ENCODE measurements around the gene CDC14A.

Gene CDC14A

DNA sequence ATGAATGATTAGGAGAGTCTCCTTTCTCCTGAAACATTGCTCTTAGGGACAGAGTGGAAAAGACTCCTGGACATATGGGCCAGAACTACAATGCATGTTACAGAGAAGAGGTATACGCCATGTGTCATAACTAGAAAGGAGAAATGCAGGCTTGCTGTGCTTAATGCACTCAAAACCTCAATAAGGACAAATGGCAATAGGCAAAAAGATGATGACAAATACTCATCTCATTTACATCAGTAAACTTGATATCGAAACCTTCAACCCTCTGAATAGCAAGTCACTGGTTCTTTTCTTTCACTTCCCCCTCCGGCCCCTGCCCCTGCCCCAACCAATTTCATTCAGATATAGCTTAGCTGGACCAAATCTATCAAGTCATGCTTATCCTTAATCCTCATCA is 183.7 kb downstream of the CDC14A start:
- no peaks in the 10 kb centered on the region for H3K9me3 Mint-ChIP-seq
- DNase-seq, result no peak
- H3K27me3 Mint-ChIP-seq, result peaks cover 42% of the 10 kb centered on the region
- no peak overlapping the region for H3K4me3 Mint-ChIP-seq
- no peak overlapping the region for H3K27ac Mint-ChIP-seq
- no peaks in the 10 kb centered on the region for H3K36me3 Mint-ChIP-seq (ENCODE audit: low read depth)
- peaks cover 40% of the 10 kb centered on the region for H3K4me1 Mint-ChIP-seq (ENCODE audit: low read depth)

DNA sequence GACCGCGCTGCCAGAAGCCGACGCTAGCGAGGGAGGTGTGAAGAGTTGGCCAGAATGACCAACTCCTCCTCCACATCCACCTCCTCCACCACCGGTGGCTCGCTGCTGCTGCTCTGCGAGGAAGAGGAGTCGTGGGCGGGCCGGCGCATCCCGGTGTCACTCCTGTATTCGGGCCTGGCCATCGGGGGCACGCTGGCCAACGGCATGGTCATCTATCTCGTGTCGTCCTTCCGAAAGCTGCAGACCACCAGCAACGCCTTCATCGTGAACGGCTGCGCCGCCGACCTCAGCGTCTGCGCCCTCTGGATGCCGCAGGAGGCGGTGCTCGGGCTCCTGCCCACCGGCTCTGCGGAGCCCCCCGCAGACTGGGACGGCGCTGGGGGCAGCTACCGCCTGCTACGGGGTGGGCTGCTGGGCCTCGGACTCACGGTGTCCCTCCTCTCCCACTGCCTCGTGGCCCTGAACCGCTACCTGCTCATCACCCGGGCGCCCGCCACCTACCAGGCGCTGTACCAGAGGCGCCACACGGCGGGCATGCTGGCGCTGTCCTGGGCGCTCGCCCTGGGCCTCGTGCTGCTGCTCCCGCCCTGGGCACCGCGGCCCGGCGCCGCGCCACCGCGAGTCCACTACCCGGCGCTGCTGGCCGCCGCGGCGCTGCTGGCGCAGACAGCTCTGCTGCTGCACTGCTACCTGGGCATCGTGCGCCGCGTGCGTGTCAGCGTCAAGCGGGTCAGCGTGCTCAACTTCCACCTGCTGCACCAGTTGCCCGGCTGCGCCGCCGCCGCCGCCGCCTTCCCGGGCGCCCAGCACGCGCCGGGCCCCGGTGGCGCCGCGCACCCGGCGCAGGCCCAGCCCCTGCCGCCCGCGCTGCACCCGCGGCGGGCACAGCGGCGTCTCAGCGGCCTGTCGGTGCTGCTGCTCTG is 186.9 kb downstream of the CDC14A start:
- Mint-ChIP-seq H3K36me3 (ENCODE audit: low read depth) (no peaks in the 10 kb centered on the region), H3K9me3 (no peaks in the 10 kb centered on the region), H3K27me3 (peaks cover 64% of the 10 kb centered on the region), H3K4me3 (peak overlapping the region; percentile 64), H3K27ac (no peak overlapping the region), H3K4me1 (ENCODE audit: low read depth) (peaks cover 22% of the 10 kb centered on the region)
- DNase-seq, result peak; percentile 72

DNA sequence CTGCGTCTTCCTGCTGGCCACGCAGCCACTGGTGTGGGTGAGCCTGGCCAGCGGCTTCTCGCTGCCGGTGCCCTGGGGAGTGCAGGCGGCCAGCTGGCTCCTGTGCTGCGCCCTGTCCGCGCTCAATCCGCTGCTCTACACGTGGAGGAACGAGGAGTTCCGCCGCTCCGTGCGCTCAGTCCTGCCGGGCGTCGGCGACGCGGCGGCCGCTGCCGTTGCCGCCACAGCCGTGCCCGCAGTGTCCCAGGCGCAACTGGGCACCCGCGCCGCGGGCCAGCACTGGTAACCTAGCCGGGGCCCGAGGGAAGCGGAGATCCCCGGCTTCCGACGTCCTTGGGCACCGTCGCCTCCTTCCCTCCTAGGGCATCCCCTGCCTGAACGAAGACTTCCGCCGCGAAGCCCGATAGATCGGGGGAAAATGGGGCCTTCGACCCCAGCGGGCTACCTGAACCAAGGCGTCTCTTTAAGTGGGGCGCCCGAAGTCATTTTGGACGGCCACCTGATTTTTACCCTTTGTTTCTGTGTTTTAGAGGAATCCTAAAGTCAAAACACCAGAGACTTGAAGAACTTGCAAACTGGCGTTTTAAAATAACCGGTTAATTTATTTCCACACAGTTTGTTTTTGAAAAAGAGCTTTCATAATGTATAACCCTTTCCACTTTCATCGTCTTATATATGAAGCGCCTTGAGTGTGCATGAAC is 187.7 kb downstream of the CDC14A start:
- no peak overlapping the region for H3K27ac Mint-ChIP-seq
- peaks cover 22% of the 10 kb centered on the region for H3K4me1 Mint-ChIP-seq (ENCODE audit: low read depth)
- H3K36me3 Mint-ChIP-seq (ENCODE audit: low read depth), result no peaks in the 10 kb centered on the region
- no peak for DNase-seq
- peak overlapping the region; percentile 64 for H3K4me3 Mint-ChIP-seq
- peaks cover 67% of the 10 kb centered on the region for H3K27me3 Mint-ChIP-seq
- no peaks in the 10 kb centered on the region for H3K9me3 Mint-ChIP-seq

DNA sequence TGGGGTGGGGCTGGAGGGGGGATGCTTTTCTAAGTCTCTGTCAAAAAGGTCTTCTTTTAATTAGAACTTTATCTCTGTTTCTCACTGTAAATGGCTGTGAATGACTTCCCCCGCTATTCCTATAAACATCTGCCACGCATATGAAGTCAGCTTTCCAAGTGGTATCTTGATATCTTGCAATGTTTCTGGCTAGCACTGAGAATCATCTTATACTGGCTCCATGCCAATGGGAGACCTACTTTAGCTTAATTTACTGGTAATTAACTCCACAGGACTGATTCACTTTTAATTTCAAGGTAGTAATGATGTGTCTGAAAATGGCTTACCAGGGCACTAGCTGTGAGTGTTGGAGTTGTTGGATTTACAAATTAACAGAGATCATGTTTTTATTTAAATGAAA is 190.0 kb downstream of the CDC14A start:
- Mint-ChIP-seq H3K9me3 (no peaks in the 10 kb centered on the region), H3K4me3 (no peak overlapping the region), H3K27me3 (peaks cover 54% of the 10 kb centered on the region), H3K4me1 (ENCODE audit: low read depth) (peaks cover 12% of the 10 kb centered on the region), H3K36me3 (ENCODE audit: low read depth) (no peaks in the 10 kb centered on the region), H3K27ac (no peak overlapping the region)
- no peak for DNase-seq

DNA sequence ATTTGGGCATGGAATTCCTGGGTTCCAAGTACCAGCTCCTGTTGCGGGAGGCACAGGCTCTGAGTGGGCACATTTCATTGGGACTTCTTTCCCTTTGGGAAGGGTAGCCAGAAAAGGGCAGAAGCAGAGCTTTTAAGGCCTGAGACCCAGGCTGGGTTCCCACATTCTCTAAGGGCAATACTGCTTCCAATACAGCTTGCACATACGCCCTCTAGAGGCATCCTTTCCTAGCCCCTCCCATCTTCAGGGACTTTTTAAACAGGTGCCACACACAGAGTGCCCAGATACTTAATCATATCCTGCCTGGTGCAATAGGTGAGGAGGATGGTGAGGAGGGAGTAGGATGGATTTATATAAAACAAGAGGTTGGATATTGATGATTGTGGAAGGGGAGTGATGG is 191.3 kb downstream of the CDC14A start:
- Mint-ChIP-seq H3K4me3 (no peak overlapping the region), H3K4me1 (ENCODE audit: low read depth) (peaks cover 11% of the 10 kb centered on the region), H3K36me3 (ENCODE audit: low read depth) (no peaks in the 10 kb centered on the region), H3K9me3 (no peaks in the 10 kb centered on the region), H3K27ac (no peak overlapping the region), H3K27me3 (peaks cover 41% of the 10 kb centered on the region)
- DNase-seq, result no peak

DNA sequence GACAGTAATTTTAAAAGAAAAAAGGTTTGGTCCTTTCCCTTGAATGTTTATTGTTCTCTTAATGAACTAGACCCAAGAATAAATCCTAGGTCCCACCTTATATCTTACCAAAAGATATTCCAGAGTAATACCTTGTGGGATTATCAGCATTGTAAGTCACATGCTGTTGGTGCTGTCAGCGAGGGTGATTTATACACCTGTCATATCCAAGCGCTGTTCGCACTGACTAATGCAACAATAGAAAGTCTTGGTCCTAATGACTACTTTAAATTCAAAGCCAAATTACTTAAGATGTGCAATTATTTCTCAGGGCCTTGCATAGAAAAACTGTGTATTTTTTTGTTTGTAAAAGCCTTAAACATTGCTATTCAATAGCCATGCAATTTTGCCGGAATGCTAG is 192.5 kb downstream of the CDC14A start:
- H3K4me3 Mint-ChIP-seq, result no peak overlapping the region
- H3K27ac Mint-ChIP-seq, result no peak overlapping the region
- no peak for DNase-seq
- H3K36me3 Mint-ChIP-seq (ENCODE audit: low read depth), result no peaks in the 10 kb centered on the region
- H3K4me1 Mint-ChIP-seq (ENCODE audit: low read depth), result peaks cover 7% of the 10 kb centered on the region
- no peaks in the 10 kb centered on the region for H3K9me3 Mint-ChIP-seq
- peaks cover 39% of the 10 kb centered on the region for H3K27me3 Mint-ChIP-seq

DNA sequence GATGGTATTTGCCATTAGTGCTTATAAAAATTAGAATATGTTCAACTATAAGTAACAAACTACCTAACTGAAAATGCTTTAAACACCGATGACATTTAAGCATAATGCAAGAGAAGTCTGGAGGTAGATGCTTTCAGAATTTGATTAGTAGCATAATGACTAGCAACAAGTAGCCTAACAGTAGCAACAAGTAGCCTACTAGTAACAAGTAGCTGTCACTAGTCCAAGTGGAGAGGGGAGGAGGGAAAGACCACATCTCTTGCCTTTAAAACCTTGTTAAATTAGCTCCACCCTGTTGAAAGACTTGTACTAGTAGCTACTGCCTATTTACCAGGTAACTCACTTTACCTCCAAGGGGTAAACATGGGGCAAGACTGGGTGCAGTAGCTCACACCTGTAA is 193.5 kb downstream of the CDC14A start:
- no peak for DNase-seq
- H3K4me3 Mint-ChIP-seq, result no peak overlapping the region

DNA sequence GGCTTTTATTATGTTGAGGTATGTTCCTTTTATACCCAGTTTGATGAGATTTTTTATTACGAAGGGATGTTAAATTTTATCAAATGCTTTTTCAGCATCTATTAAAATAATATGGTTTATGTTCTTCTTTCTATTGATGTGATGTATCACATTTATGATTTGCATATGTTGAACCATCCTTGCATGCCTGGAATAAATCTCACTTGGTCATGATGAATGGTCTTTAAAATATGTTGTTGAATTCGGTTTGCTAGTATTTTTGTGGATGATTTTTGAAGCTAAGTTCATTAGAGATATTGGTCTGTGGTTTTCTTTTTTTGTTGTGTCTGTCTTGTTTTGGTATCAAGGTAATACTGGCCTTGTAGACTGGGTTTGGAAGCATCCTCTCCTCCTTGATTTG is 199.7 kb downstream of the CDC14A start:
- no peak overlapping the region for H3K27ac Mint-ChIP-seq
- peaks cover 3% of the 10 kb centered on the region for H3K27me3 Mint-ChIP-seq
- peaks cover 42% of the 10 kb centered on the region for H3K9me3 Mint-ChIP-seq
- H3K4me3 Mint-ChIP-seq, result no peak overlapping the region
- H3K36me3 Mint-ChIP-seq (ENCODE audit: low read depth), result peaks cover 2% of the 10 kb centered on the region
- no peak for DNase-seq
- no peaks in the 10 kb centered on the region for H3K4me1 Mint-ChIP-seq (ENCODE audit: low read depth)

More for the DNA sequence above, 193.5 kb downstream of the CDC14A start:
- Mint-ChIP-seq H3K36me3 (ENCODE audit: low read depth) (no peaks in the 10 kb centered on the region), H3K4me1 (ENCODE audit: low read depth) (peaks cover 1% of the 10 kb centered on the region), H3K9me3 (peaks cover 3% of the 10 kb centered on the region), H3K27me3 (peaks cover 29% of the 10 kb centered on the region), H3K27ac (no peak overlapping the region)

DNA sequence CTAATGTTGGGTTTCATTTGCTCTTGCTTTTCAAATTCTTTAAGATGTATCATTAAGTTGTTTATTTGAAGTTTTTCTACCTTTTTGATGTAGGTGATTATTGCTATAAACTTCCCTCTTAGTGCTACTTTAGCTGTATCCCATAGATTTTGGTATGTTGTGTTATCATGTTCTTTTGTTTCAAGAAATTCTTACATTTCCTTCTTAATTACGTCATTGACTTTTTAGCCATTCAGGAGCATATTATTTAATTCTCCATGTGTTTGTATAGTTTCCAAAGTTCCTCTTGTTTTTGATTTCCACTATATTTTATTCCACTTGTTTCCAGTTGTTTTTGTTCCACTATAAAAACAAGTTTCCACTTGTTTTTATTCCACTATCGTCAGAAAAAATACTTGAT is 200.6 kb downstream of the CDC14A start:
- no peak for DNase-seq
- Mint-ChIP-seq H3K9me3 (peaks cover 42% of the 10 kb centered on the region), H3K4me3 (no peak overlapping the region), H3K27ac (no peak overlapping the region), H3K27me3 (peaks cover 3% of the 10 kb centered on the region), H3K36me3 (ENCODE audit: low read depth) (peaks cover 2% of the 10 kb centered on the region), H3K4me1 (ENCODE audit: low read depth) (no peaks in the 10 kb centered on the region)

DNA sequence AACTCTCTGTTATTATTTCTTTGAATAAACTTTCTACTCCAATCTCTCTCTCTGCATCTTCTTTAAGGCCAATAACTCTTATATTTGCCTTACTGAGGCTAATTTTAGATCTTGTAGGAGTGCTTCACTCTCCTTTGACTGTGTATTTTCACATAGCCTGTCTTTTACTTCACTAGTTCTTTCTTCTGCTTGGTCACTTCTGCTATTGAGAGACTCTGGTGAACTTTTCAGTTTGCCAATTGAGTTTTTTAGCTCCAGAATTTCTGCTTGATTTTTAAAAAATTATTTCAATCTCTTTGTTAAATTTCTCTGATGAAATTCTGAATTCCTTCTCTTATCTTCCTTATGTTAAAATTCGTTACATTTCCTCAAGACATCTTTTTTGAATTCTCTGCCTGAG is 203.9 kb downstream of the CDC14A start:
- Mint-ChIP-seq H3K9me3 (peaks cover 42% of the 10 kb centered on the region), H3K27ac (no peak overlapping the region), H3K27me3 (peaks cover 4% of the 10 kb centered on the region), H3K4me1 (ENCODE audit: low read depth) (no peaks in the 10 kb centered on the region), H3K4me3 (no peak overlapping the region), H3K36me3 (ENCODE audit: low read depth) (peaks cover 2% of the 10 kb centered on the region)
- DNase-seq, result no peak

DNA sequence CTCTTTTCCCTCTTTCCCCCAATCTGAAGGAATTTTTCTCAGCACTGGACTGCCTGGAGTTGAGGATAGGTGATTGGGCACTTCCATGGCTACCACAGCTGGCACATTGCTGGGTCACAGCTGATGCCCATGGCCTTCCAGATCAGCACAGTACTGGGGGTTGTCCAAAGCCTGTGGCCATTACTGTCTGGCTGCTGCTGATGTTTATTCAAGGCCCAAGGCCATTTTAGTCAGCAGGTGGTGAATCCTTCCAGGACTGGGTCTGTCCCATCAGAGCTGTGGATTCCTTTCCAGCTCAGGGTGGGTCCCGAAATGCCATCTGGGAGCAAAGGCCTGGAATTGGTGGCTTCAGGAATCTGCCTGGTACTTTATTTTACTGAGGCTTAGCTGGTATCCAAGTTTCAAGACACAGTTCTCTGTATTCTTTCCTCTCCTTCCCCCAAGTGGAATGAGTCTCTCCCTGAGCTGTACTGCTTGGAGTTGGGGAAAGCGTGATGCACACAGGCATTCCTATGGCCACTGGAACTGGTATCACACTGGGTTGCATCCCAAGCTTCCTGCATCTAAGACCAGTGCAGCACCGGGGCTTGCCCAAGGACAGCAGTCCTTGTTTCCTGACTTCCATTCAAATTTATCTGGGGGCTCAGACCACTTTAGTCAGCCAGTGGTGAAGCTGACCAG is 204.8 kb downstream of the CDC14A start:
- H3K4me3 Mint-ChIP-seq, result no peak overlapping the region
- peaks cover 4% of the 10 kb centered on the region for H3K27me3 Mint-ChIP-seq
- no peaks in the 10 kb centered on the region for H3K4me1 Mint-ChIP-seq (ENCODE audit: low read depth)
- H3K27ac Mint-ChIP-seq, result no peak overlapping the region
- no peak for DNase-seq
- H3K9me3 Mint-ChIP-seq, result peaks cover 41% of the 10 kb centered on the region
- peaks cover 2% of the 10 kb centered on the region for H3K36me3 Mint-ChIP-seq (ENCODE audit: low read depth)

DNA sequence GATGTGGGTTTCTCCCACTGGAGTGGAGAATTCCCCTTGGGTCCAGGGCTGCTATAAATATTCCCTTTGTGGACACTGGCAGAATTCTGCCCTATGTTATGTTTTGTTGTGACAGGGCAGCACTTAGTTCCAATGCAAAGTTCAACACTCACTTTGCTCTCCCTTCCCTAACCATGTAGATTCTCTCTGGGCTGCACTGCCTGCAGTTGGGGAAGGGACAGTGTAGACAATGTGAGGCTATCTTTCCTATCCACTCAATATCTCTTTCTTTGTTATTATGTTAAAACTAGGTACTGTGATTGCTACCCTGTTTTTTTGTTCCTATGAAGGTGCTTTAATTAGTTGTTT is 205.3 kb downstream of the CDC14A start:
- Mint-ChIP-seq H3K4me1 (ENCODE audit: low read depth) (no peaks in the 10 kb centered on the region), H3K9me3 (peaks cover 35% of the 10 kb centered on the region), H3K27me3 (peaks cover 4% of the 10 kb centered on the region), H3K27ac (no peak overlapping the region), H3K36me3 (ENCODE audit: low read depth) (peaks cover 2% of the 10 kb centered on the region), H3K4me3 (no peak overlapping the region)
- no peak for DNase-seq

DNA sequence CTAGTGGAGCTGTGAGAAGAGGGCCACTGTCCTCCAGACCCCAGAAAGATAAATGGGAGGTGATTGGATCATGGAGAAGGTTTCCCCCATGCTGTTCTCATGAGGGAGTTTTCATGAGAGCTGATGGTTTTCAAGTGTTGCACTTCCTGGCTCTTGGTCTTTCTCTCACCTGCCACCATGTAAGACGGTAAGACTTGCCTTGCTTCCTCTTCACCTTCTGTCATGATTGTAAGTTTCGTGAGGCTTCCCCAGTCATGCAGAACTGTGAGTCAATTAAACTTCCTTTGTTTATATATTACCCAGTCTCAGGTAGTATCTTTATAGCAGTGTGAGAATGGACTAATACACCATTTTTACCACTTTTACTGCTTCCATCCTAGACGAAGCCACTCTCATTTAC is 213.2 kb downstream of the CDC14A start:
- Mint-ChIP-seq H3K9me3 (no peaks in the 10 kb centered on the region), H3K4me3 (no peak overlapping the region), H3K4me1 (ENCODE audit: low read depth) (no peaks in the 10 kb centered on the region), H3K27ac (no peak overlapping the region), H3K36me3 (ENCODE audit: low read depth) (no peaks in the 10 kb centered on the region), H3K27me3 (peaks cover 26% of the 10 kb centered on the region)
- DNase-seq, result no peak

DNA sequence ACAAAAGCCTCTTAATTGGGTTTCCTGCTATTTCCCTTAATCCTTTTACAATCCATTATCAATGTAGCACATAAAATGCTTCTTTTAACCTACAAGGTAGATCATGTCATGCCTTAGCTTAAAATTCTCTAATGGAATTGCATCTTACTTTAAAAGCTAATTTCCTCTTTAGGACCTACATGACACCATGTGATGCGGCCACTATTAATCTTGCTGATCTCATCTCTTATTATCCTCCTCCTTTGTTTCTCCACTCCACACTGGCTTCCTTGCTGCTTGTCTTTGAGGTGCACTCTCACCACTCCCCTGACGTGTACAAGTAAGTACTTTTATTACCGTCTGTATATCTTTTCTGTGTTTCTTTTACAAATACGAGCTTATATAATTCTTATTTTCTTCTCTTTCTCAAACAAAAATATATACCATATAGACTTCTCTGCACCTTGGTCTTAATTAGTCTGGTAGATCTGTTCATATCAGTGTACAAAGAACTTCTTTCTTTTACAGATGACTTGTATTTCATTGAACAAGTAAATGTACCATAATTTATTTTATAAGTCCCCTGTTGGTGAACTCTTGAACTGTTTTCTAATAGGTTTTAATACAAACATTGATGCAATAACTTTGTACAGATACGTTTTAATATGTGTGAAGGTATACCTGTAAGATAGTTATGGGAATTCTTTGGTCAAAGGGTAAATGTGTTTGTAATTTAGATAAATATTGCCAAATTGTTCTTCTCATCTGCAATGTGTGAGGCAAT is 213.8 kb downstream of the CDC14A start:
- H3K27ac Mint-ChIP-seq, result no peak overlapping the region
- no peaks in the 10 kb centered on the region for H3K4me1 Mint-ChIP-seq (ENCODE audit: low read depth)
- H3K36me3 Mint-ChIP-seq (ENCODE audit: low read depth), result no peaks in the 10 kb centered on the region
- H3K27me3 Mint-ChIP-seq, result peaks cover 28% of the 10 kb centered on the region
- H3K4me3 Mint-ChIP-seq, result no peak overlapping the region
- H3K9me3 Mint-ChIP-seq, result peaks cover 3% of the 10 kb centered on the region
- no peak for DNase-seq

Data from activated T-cell treated with anti-CD3 and anti-CD28 coated beads, Interleukin-2, amount 50 U/mL, for 24 hours (primary cell).